HG03060 (cell line): ENCODE data around the gene SLC44A2.

ENCODE experiments used
- ATAC-seq: cut with Tn5 transposase; IDR thresholded peaks from one replicate; pipeline ENCODE4 v1.9.1; 2021; ENCODE audit warnings: low read depth, moderate number of reproducible peaks; ENCODE audit not compliant: unreplicated experiment

Gene SLC44A2

DNA sequence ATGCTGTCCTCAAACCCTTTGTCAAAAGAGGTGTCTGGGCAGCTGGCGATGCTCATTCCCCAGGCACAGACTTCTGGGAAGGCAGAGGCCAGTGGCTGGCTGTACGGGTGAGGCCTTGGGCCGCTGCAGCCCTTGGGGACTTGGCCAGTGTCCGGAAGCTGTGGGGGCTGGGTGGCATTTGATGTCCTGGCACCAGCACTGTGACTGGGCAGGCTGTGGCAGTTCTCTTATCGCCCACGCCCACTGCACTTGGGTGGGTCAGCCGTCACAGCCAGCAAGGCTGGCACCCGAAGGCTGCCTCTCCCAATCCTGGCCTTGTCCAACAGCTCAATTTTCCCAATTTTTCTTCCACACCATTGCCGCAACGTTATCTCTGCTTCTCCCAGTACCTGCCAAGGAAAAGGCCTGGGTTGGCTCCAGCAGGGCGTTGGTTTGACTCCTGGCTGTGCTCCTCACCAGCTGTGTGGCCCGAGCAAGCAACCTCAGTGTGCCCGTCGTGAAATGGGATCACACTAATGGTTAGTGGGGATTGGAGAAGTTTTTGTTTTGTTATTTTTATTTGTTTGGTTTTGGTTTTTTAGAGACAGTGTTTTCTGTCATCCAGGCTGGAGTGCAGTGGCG is 12.7 kb upstream of the SLC44A2 start:
- no peak for ATAC-seq

DNA sequence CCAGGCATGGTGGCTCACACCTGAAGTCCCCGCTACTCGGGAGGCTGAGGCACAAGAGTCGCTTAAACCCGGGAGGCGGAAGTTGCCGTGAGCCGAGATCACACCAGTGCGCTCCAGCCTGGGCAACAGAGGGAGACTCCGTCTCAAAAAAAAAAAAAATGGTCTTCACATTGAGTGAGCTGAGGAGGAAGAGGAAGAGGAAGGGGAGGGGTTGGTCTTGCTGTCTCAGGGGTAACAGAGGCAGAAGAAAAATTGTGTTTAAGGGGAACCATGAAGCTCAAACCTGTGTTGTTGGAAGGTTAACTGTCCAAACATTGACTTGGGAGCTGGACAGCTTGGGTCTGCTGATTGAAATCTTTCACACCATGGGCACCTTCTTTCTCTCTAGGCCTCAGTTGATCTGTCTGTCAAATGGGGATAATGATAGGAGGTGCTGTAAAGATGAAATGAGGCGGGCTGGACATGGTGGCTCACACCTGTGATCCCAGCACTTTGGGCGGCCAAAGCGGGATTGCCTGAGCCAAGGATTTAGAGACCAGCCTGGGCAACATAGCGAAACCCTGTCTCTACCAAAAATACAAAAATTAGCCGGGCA is 9.8 kb upstream of the SLC44A2 start:
- no peak for ATAC-seq

DNA sequence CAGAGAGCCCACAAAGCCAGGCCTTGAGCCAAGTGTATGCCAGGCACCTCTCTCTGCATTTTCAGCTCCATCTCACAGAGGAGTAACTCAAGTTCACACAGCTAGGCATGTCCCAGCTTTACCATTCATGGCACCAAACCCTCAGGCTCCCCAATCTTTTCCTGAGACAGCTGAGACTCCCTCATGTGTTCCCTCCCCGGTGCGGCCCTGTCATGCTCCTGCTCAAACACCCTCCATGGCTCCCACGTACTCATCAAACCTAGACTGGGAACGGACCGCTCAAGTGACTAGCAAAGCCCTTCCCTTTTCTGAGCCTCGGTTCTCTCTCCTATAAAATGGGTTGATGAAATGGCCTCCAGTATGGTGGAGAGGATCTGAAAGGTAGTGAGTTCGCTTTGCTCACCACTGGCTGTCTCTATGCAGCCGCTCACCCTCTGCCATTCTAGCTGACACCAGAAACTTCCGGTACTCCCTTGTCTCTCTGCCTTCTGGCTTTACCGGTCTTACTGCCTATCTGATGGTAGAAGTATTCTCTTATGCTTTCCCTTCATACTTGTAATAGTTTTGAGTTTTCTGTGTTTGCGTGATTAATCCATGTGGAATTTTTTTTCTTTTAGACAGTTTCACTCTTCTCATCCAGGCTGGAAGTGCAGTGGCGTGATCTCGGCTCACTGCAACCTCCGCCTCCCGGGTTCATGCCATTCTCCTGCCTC is 7.8 kb upstream of the SLC44A2 start:
- no peak for ATAC-seq

DNA sequence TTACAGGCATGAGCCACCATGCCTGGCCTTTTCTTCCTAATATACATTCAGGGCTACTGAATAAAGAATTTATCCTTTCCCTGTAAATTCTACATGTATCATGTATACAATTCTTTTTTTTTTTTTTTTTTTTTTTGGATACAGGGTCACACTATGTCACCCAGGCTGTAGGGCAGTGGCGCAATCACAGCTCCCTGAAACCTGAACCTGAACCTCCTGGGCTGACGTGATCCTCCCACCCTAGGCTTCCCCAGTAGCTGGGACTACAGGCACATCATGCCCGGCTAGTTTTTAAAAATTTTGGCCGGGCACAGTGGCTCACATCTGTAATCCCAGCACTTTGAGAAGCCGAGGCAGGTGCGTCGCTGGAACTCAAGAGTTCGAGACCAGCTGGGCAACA is 6.5 kb upstream of the SLC44A2 start:
- ATAC-seq = no peak

DNA sequence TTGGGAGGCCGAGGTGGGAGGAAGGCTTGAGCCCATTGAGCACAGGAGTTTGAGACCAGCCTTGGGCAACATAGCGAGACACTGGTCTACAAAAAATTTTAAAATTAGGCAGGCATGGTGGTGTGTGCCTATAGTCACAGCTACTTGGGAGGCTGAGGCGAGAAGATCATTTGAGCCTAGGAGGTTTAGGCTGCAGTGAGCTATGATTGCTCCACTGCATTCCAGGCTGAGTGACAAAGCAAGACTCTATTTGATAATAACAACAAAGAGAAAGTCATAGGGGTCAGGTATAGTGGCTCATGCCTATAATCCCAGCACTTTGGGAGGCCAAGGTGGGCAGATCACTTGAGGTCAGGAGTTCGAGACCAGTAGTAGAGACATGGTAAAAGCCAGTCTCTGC is 4.6 kb upstream of the SLC44A2 start:
- no peak for ATAC-seq

DNA sequence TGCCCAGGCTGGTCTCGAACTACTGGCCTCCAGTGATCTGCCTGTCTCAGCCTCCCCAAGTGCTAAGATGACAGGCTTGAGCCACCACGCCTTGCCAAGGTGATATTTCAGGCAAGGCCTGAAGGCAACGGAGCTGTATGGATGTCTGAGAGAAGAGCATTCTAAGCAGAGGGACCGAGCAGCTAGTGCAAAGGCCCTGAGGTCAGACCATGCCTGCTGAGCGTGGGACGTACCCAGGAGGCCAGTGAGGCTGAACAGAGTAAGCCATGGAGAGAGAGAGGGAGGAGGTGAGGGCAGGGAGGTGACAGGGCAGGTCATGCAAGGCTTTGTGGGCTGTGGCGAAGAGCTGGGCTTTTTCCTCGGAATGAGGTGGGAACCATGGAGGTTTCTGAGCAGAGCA is 3.4 kb upstream of the SLC44A2 start:
- no peak for ATAC-seq

DNA sequence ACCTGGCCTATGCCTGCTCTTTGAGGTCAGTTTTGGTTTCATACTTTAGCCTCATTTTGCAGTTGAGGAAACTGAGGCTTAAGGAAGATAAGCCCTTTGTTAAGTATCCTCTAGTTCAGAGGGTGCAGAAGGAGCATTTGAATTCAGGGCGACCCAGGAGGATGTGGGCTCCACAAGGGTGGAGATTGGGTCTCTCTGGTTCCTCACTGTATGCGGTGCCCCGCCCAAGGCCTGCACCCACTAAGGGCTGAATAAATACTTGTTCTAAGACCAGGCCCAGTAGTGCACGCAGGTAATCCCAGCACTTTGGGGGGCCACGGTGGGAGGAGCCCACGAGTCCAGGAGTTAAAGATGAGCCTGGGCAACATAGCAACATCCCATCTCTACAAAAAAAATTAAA is 768 bp upstream of the SLC44A2 start:
- no peak for ATAC-seq

DNA sequence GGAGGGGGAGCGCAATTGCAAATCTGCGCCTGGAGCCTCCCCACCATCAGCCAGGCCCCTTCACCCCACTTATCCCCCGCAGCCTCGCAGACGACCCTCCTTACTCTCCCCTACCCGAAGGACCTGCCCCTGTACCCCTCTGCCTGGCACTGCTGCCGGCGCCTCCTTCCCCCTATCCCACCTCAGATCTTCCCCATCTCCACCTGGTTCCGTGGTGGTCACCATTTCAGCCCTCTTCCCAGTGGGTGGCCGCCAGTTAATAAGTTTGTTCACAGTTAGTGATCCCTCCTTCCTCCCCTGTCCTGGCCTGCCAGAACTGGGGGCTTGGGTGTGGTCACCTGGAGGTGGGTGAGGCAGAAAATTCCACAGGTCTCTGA is 397 bp downstream of the SLC44A2 start:
- no peak for ATAC-seq

DNA sequence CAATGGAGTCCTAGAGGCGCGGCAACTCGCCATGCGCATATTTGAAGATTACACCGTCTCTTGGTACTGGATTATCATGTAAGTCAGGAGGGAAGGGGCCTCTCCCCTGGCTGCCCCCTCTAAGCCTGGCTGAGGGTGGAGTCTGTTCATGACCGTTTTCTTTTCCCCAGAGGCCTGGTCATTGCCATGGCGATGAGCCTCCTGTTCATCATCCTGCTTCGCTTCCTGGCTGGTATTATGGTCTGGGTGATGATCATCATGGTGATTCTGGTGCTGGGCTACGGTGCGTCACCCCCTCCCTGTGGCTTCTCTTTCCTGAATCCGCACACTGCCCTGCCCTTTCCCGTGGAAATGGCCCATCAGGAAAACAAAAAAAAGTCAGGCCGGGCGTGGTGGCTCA is 6.5 kb downstream of the SLC44A2 start:
- ATAC-seq = no peak

DNA sequence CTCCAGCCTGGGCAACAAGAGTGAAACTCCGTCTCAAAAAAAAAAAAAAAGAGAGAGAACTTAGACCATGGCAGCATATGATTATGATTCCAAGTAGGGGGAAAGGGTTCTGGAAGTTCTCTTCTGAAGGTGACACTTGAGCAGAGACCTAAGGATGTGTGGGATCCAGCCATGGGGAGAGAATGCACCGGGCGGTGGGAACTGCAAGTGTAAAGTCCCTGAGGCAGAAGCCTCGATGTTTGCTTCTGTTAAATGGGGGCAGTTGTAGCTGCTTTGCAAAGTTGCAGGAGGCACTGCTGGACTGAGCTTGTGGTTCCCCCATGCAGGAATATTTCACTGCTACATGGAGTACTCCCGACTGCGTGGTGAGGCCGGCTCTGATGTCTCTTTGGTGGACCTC is 9.1 kb downstream of the SLC44A2 start:
- ATAC-seq = no peak

DNA sequence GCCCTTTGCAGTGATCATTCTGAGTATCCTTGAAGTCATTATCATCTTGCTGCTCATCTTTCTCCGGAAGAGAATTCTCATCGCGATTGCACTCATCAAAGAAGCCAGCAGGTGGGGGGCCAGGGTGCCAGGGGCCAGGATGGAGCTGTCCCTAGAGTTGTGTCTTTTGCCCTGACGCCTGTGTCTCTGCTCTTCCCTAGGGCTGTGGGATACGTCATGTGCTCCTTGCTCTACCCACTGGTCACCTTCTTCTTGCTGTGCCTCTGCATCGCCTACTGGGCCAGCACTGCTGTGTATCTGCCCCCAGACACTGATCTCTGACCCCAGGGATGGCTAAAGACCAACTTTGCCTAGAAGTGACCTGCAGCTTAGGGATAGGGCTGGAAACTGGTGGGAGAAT is 9.6 kb downstream of the SLC44A2 start:
- ATAC-seq = no peak

DNA sequence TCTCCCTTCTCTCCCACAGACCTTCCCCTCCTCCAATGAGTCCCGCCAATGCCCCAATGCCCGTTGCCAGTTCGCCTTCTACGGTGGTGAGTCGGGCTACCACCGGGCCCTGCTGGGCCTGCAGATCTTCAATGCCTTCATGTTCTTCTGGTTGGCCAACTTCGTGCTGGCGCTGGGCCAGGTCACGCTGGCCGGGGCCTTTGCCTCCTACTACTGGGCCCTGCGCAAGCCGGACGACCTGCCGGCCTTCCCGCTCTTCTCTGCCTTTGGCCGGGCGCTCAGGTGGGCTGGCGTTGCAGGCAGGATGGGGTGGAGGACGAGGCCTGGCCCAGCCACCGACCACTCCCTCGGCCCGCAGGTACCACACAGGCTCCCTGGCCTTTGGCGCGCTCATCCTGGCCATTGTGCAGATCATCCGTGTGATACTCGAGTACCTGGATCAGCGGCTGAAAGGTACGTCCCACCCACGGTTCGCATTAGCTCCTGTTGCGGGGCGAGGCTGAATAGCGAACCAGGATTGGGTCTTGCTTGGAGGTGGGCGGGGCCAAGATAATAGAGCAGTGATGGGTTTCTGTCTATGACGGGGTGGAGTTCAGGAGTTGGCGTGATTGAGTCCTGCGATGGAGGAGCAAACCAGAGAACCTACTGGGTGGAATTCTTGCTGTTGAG is 11.1 kb downstream of the SLC44A2 start:
- no peak for ATAC-seq

DNA sequence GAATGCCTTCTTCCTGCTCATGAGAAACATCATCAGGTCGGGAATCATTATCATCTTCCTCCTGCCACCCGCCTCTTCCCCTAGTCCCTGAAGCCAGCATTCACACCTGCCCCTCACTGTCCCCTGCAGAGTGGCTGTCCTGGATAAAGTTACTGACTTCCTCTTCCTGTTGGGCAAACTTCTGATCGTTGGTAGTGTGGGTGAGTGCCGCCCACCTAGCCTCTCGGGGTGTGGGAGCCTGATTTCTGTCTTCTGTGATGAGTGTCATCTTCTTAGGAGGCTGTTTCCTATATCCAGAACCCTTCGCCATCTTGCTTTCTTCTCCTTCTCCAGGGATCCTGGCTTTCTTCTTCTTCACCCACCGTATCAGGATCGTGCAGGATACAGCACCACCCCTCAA is 12.5 kb downstream of the SLC44A2 start:
- no peak for ATAC-seq

DNA sequence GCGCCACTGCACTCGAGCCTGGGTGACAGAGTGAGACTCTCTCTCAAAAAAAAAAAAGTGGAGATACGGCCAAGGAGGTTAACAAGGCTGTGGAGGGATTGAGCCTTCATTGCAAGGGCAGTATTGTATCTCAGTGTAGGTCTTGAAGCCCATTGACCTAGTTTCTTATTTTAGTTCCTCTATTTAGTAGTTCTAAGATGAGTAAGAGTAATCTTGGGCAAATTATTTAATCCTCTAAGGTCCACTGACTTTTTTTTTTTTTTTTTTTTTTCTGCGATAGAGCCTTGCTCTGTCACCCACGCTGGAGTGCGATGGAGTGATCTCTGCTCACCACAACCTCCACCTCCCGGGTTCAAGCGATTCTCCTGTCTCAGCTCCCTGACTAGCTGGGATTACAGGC is 14.5 kb downstream of the SLC44A2 start:
- no peak for ATAC-seq

DNA sequence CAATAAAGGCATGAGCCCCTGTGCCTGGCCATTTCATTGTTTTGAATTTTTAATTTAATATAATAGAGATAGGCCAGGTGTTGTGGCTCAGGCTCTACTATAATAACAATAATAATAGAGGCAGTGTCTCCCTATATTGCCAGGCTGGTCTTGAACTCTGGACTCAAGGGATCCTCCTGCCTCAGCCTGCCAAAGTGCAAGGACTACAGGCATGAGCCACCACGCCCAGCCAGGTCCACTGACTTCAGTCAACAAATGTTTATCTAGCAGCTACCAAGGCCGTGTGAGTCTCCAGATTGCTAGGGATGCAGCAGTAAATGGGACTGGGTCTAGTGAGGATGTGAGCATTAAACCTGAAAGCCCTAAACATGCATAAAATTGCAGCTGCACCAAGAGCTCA is 15.0 kb downstream of the SLC44A2 start:
- no peak for ATAC-seq

DNA sequence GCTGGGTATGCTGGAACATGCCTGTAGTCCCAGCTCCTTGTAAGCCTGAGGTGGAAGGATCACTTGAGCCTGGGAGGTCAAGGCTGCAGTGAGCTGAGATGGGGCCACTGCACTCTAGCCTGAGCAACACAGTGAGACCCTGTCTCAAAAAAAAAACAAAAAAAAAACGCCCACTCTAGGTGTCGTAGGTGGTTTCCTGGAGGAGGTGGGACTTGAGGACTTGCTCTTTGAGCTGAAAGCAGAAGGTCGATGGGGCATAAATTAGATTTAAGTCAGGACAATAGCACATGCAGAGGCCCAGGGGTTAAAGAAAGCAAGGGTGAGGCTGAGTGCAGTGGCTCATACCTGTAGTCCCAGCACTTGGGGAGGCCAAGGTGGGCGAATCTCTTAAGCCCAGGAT is 15.9 kb downstream of the SLC44A2 start:
- no peak for ATAC-seq

DNA sequence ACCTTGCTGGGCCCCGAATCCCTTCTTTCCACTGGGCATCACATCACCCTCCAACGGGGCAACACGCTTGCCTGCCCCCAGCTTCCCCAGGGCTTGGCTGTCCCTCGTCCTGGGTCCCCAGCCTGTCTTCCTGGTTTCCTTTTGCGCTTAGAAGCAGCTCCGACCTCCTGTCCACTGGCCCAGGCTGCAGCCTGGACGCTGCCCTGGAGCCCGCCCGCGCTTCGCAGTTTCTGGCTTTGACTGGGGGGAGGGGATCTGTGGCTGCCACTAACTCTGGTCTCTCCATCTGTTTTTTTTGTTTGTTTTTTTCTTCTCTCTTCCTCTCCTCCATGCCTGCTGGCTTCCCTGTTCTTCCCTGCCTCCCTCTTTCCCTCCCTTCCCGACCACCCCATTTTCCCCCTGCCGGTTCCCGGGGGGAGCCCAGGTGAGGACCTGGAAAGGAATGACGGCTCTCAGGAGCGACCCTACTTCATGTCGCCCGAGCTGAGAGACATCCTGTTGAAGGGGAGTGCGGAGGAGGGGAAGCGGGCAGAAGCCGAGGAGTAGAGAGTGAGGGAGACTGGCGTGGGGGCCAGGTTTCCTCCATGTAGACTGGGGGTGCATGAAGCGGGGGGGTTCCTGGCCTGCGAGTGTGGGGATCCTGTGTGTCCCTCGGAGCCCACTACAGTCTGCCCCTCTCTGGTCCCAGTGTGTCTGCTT is 17.3 kb downstream of the SLC44A2 start:
- ATAC-seq = no peak

DNA sequence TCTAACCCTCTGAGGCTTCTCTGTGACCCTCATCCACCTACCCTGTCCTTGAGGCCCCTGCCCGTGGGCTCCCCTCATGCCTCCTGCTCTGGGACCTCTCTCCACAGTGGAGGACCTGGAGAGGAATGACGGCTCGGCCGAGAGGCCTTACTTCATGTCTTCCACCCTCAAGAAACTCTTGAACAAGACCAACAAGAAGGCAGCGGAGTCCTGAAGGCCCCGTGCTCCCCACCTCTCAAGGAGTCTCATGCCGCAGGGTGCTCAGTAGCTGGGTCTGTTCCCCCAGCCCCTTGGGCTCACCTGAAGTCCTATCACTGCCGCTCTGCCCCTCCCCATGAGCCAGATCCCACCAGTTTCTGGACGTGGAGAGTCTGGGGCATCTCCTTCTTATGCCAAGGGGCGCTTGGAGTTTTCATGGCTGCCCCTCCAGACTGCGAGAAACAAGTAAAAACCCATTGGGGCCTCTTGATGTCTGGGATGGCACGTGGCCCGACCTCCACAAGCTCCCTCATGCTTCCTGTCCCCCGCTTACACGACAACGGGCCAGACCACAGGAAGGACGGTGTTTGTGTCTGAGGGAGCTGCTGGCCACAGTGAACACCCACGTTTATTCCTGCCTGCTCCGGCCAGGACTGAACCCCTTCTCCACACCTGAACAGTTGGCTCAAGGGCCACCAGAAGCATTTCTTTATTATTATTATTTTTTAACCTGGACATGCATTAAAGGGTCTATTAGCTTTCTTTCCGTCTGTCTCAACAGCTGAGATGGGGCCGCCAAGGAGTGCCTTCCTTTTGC is 18.0 kb downstream of the SLC44A2 start:
- no peak for ATAC-seq

DNA sequence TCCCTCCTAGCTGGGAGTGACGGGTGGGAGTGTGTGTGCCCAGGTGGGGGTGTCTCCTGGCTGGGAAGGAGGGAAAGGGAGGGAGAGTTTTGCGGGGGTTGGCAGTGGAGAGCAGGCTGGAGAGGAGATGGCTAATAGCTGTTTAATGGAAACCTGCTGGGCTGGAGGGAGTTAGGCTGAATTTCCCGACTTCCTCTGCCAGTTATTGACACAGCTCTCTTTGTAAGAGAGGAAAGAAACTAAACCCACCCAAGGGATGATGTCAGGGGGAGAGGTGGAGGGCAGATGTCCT is 18.6 kb downstream of the SLC44A2 start:
- ATAC-seq = no peak

DNA sequence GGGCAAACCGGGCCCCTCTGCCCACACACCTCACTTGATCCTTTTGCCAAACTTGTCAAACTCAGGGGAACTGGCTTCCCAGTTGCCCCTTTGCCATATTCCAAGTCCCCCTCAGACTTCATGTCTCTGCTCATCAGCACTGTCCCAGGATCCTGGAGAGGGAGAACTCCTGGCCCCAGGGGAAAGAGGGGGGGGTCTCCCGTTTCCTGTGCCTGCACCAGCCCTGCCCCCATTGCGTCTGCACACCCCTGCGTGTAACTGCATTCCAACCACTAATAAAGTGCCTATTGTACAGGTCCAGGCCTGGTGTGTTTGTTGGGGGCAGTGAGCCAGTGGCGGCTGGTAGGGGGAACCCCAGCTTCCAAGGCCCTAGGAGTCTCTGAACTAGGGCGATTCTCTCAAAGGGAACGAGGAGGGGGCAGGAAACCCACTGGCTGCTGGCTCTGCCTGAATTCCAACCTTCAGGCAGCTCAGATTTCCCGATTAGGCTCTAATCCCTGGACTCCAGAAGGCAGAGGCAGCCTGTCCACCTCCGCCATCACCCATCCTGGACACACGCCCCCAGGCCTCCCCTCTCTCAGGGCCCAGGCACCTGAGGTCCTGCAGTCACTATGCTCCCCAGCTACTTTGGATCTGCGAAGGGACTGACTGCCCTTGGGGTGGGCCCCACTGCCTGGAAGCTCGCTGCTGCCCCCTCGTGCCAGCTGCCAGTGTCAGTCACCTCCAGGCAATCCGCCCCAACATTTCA is 19.1 kb downstream of the SLC44A2 start:
- ATAC-seq = no peak
